Measurements from ENCODE around the gene SMURF2.

- no peak for TF ChIP-seq CTCF (IDR thresholded peaks at IDR 0.05)
- no peak for TF ChIP-seq POLR2AphosphoS5 (IDR thresholded peaks at IDR 0.05)
- no peak for TF ChIP-seq POLR2A (IDR thresholded peaks at IDR 0.05; ENCODE audit: low read depth)
- TF ChIP-seq EP300 (IDR thresholded peaks at IDR 0.05), result no peak
These were observed 47.7 kb downstream of the SMURF2 start for GRCh38 chr17:64614266-64615027.

Measured in esophagus muscularis mucosa (tissue), 4 donors.